Activated CD4-positive, CD25-positive, alpha-beta regulatory T cell treated with anti-CD3 and anti-CD28 coated beads, Interleukin-2, amount 50 U/mL, for 24 hours (primary cell): Measurements from ENCODE around the gene PRKCE.
"Not testable (repeated sequence)": the region's sequence is repeated elsewhere in the genome, so short reads cannot be mapped to it uniquely, and the experiment has no call there.

ENCODE experiments used
- ATAC-seq, 2 donors: fragments of 150-1000 bp; cut with Tn5 transposase; one replicate each; pipeline ENCODE4 v1.10.0; 2021; ENCODE audit warnings: mild to moderate bottlenecking in 1 of 2, moderate library complexity in 1 of 2

PRKCE gene

DNA sequence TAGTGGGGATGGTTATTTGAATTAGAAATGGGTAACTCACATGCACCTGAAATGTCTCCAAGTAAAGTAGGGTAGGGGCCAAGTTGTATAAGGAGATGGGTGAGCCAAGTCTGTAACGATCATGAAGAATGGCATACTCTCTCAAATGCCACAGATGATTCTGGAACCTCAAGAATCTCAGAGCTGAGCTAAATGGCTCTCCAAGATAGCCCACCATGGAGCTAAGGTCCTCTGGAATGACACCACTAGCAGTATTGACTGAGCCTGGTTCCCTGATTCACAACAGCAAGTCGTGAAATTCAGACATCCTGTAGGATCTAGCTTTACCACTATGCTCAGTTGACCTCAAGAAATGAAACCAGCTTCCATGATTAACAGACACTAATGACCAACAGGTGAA lies 529.8 kb downstream of the PRKCE start:
- ATAC-seq, result no peak

DNA sequence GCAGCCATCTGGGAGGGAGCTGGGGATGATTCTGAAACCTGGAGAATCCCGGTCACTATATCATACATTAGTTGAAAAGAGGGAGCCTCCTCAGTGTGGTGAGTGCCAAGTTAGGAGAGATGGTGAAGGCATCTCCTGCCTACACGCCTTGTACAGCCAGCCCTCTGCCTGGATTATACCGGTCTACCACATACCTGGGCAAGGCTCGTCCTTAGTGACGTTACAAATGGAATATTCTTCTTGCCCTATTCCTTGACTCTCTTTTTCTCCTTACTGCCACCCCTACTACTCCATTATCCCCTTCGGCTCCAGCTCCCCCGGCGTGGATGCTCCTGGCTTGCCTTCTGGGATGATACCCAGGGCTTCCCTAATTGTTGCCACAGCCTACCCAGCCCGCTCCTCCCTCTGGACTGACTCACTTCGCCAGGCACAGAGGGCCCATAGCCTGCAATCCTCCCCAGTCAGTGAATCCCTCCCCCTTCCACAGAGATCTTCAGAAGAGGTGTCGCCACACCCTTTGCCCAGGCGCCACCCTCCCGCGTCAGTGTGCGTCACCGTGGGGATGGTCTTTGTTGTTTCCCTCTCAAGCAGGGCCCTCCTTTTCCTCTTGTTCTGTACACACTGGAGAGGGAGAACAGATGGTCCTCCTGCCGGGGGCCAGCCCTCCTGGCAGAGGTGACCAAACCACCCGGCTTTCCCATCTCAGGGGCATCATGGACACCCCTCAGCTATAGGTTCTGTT lies 530.5 kb downstream of the PRKCE start:
- no peak for ATAC-seq

DNA sequence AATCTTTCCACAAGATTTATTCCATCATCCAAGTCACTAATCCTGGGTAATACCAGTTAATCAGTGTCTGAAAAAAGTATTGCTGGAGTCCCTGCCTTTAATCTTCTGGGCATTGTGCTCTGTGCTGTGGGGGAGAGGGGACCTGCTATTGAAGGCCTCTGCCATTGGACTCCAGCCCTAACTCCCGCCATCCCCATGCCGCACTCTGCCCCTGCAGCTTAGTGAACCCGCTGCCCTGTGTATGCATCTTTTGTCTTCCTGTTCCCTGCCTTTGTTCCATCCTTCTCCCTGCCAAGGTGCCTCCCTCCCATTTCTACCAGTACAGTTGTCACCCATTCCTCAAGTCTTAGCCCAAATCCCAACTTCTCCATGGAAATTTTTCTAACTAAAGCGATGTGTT lies 532.0 kb downstream of the PRKCE start:
- no peak for ATAC-seq

DNA sequence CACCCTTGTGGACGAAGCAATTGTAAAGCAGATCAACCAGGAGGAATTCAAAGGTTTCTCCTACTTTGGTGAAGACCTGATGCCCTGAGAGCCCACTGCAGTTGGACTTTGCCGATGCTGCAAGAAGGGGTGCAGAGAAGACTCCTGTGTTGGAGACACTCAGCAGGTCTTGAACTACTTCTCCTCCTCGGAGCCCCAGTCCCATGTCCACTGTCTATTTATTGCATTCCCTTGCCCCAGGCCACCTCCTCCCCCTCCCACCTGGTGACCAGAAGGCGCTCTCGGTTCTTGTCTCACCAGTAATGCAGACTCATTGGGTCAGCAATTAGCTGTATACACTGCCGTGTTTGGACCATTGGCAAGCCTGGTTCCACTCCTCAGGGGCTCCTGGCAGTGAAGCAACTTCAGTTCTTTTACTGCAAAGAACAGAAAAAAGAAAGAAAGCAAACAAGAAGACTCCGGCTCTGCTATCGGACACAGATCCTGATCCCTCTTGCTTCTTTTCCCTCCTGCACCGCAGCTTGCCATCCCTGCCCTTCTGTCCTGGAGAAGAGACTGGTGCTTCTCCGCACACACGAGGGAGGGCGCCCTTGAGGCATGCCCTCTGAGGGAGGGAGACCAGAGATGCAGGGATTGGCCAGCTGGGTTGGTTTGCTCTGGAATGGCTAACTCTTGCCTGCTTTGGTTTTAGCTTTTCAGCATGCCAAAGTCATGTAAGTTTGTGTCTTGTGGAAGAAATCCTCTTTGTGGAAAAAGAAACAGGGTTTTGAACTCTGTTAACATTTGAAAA lies 533.5 kb downstream of the PRKCE start:
- ATAC-seq, result no peak

DNA sequence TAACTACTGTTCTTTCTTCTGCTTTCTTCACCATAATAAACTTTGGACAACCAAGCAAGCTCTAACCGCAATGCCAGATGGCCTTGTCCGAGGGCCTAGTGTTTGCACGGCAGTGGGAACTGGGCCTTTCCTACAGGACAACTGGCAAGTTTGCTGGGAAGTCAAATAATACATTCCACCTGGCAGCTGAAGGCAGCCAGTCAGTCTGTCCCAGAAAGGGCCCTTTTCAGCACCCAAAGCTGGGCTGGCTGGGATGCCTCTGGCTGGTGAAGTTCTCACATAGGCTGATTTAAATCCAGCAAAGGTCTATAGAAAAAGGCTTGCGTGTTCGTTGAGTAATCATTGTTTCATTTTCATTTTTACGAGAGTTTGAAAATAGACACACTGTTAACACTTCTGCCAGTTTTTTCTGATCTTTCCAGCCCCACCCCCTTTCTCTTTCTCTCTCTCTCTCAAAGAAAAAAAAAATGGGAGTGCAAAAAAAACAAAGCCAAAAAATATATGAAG lies 535.7 kb downstream of the PRKCE start:
- peak; percentile 93 to 97 for ATAC-seq

DNA sequence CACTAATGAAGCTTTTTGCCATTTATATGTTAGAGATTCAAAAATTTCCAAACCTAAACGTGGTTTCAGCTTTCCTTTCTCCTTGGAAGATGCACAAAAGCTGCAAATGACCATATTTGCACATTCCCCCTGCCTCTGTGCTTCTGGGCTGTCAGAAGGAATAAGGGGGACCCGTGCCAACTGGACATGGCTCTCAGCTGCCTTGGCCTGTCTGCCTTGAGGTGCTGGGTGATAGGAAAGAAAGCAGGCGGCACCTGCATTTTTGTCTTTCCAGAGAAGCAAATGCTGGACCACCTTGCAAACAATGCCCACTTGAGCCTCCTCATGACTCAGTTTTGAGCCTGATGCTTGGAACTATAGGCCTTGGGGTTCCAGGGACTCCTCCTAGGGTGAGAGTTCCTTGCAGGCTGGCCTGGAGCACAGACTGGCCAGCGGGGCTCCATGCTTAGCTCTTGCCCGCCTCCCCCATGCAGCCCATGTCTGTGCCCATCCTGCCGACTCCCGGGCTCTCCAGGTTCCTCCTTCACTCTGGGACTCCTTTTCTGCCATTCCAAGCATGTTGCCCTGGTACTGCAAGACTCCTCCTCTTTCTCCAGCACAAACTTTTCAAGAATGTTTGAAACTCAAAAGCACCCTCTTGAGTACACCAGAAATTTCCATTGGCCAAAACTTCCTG lies 536.7 kb downstream of the PRKCE start:
- ATAC-seq, result no peak

DNA sequence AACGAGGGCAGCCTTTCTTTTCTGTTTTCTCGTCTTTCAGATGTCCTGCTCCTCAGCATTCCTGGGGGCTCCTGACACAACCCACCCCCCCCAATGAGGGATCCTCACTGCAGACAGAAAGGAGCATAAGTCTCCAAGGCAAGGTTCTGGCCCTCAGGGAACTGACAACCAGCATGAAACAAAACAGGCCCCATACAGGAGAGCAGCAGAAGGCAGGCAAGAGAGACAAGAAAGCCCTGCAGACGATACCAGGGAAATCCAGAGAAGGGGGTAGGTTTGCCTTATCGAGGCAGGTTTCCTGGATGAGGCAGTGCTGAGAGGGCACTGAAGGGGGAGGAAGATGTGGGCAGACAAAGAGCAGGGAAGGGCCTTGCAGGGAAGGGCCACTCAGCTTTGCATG lies 541.9 kb downstream of the PRKCE start:
- ATAC-seq, result no peak

DNA sequence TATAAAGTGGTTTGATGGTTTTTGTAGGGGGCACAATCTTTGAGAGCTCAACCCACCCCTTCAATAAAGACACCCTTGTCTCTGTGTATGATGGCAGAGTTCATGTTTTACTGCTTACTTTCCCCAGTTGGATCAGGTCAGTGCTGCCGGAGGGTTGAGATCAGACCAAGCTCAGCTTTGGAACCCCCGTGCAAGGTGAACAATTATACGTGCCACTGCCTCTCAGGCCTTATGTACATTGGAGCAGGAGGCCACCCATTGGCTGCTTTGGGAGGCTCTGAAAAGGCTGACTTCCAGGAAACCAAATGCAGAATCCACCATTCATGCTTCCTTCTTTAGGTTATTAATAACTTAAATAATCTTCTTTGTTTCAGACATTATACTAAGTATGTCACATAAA lies 542.4 kb downstream of the PRKCE start:
- ATAC-seq, result no peak

DNA sequence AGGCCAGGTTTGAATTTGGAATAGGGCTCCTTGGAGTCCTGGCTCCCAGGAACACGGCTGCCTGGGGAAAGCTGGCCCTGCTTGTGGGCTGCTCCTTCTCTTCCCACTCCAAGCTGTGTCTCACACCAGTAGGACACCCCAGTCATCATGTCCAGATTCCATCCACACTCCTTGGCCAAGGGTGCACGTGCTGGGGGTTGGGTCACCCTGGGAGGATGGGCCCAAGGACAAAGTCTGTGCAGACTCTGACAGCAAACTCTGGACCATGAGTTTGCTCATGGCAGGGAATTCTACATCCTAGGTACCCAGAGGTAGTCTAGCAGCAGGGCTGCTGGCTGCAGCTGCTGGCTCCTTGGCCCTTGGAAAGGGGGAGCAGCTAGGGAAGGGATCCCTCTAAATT lies 543.4 kb downstream of the PRKCE start:
- ATAC-seq, result no peak

DNA sequence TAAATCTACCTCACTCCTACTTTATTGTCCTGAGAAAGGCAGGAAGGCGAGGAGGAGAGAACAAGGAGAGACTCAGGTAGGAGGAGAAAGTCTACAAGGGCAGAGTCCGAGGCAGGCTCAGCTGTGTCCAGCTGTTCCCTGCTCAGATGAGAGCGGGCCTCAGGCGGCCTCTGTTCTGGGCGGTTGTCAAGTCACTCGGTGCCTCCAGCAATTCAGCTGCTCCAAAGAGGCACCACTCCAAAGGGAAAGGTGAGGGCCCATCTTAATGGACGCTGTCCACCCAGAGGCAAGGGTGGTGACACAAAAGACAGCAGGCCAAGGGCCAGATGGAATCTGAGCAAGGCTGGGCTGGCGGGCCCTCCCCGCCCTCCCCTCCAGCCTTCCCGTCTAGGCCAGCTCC lies 544.3 kb downstream of the PRKCE start:
- ATAC-seq, result no peak

DNA sequence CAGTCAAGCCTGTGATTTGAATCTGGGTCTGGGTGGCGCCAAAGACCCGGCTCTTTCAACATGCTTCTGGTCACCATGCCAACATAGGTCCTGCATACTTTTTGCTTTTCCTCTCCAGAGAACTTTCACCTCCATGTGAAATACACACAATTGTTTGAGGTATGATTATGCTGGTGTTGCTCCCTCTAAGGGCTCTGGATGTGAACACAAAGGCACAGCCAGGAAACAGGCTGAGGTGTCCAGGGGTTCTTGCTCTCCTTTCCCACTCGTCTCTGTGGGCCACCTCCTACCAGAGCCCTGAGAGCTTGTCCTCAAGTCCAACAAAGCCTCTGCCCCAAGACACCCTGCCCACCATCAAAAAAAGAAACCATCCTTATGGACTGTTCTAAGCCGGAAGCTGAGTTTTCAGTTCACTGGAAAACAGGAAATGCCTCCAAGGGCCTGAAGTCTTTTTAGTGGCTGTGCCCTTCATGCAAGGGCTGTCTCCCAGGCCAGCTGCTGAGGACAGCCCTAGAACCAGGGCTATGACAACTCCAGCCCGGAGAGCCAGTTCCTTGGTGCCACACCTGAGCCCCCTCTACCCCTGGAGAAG lies 545.5 kb downstream of the PRKCE start:
- no peak for ATAC-seq

DNA sequence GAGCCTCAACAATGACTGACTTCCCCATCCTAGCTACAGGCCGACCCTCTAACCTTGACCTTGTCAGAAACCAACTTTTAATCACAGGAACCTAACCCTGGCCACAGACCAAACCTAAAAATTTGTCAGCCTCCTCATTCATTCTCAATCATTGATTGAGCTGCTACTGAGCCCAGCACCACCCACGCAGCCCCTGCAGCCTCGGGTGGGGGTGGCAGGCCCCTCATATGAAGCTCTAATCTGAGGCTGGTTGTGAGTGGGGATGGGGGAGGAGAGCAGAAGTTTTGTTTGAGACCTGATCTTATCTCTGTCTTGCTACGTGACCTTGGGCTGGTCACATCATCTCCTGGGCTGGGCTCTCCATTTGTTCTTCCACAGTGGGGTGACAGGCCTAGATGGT lies 546.2 kb downstream of the PRKCE start:
- ATAC-seq, result peak in 1 of 2 donors; percentile 24

DNA sequence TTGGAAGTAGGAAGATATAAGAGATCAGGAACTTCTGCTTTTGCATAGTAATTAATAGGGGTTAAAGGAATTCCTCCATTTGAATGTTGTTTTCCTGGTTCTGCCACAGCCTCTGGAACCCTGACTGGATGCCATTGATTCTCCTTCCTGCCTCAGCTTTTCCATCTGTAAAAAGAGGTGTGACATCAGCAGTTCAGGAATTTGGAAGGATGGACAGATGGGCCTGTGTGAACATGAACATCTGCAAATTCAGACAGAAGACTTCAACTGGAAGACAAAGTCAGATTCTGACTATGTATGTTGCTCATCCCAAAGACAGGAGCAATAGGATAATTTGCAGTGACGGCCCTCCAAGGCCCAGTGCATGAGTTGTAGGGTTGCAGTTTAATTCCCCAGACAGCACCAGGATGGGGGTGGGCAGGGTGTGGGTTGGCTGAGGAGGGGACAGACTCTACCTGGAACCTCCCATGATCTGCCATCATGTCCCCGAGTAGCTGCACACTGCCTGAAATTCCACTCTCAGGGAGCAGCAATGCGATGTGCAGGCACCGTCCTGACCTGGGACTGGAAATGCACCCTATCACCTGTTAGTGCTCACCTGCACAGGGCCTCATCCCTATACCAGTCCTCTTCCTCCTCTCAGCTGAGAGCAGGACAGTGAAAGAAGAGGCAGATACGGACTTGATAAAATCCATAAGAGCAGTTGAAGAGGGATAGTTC lies 546.8 kb downstream of the PRKCE start:
- ATAC-seq, result no peak

DNA sequence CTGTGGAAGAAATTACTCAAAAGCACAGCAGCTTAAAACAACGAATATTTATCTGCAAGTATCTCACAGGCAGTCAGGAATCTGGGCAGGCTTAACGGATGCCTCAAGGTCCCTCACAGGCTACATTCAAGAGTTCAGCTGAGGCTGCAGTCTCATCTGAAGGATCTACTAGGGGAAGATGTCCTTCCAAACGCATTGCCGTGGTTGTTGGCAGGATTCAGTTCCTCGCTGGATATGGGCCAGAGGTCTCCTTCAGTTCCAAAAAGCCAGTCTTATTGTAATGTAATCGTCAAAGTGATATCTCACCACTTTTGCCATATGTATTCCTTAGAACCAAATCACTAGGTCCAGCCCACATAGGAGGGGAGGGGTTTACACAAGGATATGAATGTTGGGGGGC lies 547.5 kb downstream of the PRKCE start:
- ATAC-seq, result no peak

DNA sequence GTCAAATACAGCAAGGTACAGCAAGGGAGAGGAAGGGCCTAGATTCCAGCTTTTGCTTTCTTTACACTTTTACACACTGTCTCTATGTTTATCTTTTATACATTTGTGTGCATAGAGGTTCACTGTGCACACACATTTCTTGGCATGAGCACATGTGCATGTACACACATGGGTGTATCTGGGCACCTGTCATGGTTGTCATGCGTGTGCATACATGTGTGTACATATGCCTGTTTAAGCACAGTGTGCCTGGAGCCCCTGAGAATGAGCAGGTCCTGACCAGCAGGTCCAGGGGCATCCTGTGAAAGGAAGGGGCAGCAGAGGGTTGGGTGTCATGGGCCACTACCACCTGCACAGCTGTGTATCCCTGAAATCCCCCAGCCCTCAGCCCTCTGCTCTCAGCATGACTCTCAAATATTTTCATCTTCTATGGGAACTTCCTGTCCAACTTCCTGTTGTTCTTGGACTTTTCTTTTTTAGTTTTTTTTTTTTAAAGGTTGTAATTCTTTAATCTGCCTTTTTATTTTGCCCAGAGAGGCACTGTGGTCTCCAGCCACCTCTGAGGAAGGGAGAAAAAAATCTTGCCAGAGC lies 548.7 kb downstream of the PRKCE start:
- ATAC-seq, result peak in 1 of 2 donors; percentile 26

DNA sequence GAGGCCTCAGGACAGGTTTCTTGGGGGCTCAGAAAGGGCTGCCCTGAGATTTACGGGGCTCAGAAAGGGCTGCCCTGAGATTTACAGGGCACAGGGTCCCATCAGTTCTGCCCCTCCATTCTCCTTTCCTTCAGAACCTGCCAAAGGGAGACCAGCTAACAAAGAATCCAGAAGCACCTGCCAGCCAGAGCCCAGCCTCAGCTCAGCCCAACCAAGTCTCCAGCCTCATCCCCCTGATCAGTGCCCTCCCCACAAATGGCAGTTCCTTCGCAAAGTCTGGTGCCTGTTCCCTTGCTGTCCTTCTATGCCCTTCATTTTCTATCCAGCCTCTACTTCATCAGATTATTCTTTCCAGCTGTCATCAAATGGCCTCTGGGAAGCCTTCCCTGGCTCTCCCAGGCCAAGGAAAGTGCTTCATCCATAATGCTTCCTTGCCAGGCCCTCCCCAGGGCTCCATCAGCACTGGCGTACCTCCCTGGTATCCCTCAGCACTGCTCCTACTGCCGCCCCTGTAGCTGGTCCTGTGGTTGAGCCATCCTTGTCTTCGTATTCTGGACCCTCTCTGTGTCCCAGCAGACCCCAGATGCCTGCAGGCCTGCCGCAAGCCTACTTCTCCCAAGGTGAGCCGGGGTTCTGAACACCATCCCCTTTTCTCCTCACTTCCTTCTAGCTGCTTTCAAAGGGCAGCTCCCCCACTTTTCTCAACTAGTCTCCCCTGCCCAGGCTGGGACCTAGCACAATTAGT lies 549.6 kb downstream of the PRKCE start:
- ATAC-seq, result no peak

DNA sequence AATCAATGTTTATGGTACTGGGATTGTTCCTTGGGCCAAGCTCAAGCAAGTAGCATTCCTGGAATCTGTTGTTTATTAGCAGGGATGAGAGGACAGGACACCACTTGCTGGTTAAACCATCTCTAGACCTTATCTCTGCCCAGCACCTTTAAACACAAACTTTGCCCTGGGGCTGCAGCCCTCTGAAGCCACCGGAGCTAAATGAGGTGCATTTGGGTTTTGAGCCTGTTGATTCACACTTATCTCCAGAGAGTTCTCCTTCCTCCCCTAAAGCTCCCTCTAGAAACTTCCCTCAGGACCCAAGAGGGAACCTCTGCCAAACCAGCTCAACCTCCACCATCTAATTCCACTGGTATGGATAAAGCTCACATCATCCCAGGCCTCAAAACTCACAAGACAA lies 551.0 kb downstream of the PRKCE start:
- ATAC-seq, result no peak

DNA sequence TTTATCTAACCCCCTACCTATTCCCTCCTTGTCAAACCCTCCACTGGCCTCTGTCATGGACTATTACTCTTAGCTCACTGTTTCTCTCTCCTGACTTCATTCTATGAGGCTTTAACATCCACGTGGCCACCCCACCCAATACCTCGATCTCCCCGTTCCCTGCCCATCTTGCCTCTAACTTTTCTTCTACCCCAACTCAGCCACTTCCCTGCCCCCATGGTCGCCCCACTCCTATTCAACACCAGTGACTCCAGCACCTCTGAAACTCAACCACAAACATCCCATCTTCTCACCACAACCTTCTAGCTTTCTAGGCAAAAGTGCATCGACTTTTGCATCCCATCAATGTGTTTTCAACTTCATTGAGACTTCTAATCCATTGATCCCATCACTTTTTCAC lies 551.5 kb downstream of the PRKCE start:
- no peak for ATAC-seq

DNA sequence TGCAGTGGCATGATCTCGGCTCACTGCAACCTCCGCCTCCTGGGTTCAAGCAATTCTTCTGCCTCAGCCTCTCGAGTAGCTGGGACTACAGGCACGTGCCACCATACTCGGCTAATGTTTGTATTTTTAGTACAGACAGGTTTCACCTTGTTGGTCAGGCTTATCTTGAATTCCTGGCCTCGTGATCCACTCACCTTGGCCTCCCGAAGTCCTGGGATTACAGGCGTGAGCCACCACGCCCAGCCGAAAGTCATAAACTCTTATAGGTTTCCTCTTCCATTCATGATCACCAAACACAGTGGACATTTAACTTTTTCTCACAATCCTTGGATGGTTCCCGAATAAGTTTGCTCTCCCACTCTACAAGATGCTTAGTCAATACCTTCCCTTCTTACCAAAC lies 552.2 kb downstream of the PRKCE start:
- not testable (repeated sequence) for ATAC-seq

DNA sequence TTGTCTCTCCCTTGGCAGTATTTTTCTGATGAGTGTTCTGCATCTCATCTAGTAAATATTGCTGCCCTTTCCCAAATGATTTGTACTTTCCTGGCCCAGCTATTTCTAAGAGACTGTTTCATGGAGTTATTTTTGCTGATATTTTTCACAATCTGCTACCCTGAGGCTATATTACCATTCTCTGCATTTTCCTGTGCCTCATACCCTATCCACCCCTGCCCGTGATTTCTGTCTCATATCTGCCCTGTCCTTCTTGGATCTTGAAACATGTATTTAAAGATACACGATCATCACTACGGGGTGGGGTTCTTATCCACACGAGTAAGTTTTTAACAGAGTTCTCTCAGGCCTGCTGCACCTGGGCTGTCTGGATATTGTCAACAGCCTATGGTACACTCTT lies 556.1 kb downstream of the PRKCE start:
- ATAC-seq, result no peak

DNA sequence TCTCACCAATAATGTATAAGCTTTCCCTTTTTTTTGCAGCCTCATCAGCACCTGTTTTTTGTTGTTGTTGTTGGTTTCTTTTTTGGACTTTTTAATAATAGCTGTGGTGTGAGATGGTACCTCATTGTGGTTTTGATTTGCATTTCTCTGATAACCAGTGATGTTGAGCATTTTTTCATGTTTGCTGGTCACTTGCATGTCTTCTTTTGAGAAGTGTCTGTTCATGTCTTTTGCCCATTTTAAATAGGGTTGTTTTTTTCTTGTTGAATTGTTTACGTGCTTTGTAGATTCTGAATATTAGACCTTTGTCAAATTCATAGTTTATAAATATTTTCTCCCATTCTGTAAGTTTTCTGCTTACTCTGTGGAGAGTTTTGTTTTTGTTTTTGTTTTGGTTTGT lies 557.3 kb downstream of the PRKCE start:
- no peak for ATAC-seq
